MV-4-11 (cell line): Measurements from ENCODE around the gene METTL25.

Experiments
- DNase-seq: peaks from one replicate; lab custom pipeline; 2025; lab: John Stamatoyannopoulos, UW

The METTL25 gene

DNA sequence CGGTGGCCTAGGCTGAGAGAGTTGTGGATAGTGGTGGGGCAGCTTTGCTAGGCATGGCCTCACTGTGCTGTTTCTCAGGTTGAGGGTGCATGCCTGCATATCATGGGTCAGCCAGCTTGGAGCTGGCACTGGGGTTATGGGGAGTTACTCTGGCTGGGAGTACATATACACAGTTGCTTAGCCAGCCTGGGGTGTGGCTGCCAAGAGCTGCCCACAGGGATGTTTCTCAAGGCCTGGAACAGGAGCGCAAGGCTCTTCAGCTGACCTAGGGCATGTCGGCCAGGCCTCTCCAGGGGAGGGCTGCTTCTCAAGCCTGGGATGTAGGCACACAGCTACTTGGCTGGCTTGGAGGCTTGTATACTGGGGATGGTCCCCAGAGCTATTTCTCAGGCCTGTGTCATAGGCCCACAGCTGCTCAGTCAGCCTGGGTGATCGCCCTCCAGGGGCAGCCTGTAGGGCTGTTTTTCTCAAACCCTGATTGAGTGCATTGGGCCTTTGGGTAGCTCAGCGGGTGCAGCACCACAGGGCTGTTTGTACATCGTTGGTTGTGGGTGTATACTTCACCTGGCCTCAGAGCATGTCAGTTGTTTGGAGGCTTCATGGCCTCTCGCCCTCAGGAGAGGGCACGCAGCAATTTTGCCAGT lies 114.9 kb downstream of the METTL25 start:
- no peak for DNase-seq

DNA sequence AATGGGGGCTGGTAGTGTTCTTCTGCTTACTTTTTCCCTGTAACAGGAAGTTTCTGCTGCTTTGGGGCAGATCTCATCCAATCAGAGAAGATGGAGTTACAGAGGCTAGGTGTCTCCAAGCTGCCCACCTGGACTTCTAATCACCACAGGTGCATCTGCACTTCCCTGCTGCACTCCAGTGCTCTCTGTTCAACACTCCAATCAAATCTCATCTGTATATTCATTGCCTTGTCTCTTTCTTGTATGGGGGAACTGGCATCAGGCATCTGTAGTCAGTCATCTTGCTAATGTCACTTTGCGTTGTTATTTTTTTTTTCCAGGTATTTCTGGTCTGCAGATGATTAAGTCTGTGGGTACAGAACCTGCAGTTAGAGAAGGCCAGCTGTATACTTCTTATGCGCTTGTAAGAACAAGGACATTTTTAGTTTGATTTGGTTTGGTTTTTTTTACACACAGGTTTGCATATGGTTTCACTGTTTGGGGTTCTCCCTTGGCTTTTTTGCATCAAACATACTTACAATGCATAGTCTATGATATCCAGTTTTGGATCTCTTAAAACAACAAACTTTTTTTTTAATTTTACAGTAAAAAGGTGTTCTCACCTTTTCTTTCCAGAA lies 116.0 kb downstream of the METTL25 start:
- no peak for DNase-seq

DNA sequence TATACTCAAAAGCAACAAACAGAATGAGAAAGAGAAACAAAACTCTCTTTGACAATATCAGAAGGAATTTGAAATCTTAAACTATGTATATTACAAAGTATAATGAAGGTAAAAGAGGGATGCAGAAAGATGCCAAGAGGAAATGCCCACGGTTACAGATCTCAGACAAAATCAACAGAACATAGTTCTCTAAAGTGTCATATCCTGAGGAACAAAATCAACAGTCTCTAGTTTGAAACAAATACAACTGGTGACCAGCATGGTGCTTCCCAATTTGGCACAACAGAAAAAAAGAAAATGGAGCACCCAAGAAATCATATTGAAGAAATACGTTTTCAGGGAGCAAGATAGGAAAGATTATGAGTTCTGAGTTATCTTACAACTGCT lies 116.5 kb downstream of the METTL25 start:
- no peak for DNase-seq

DNA sequence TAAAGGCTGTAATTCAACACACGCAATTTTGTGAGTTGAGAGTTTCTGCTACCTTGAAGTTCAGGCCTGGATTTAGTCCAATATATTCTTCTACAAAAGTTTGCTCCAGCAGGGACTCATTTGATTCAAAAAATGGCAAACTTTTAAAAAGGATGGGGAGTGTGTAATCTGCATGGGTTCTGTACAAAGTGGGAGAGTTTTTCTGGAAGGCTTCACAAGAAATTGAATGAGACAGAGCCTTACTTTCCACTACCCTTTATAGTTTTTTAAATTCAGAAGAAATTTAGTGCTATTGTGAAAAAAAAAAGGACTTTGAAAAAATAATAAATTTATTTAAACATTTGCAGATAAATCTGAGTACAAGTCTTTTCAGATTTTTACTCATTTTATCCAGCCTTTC lies 116.9 kb downstream of the METTL25 start:
- DNase-seq: no peak

DNA sequence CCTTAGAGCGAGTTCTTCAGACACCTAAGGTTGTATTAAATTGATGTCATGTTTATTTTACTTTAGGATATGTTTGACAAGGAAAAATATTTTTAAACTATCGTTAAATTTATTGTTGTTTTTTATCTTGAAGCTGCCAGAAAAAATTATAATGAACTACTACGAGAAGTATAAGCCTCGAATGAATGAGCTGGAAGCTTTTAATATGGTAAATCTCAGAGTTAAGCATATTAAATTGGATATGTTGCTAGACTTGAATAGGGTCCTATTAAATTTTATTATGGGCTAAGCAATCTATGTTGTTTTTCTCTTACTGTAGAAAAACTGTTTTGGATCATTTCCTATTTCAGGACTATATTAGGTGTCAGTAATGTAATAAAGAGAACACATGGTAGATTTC lies 118.2 kb downstream of the METTL25 start:
- DNase-seq: no peak

DNA sequence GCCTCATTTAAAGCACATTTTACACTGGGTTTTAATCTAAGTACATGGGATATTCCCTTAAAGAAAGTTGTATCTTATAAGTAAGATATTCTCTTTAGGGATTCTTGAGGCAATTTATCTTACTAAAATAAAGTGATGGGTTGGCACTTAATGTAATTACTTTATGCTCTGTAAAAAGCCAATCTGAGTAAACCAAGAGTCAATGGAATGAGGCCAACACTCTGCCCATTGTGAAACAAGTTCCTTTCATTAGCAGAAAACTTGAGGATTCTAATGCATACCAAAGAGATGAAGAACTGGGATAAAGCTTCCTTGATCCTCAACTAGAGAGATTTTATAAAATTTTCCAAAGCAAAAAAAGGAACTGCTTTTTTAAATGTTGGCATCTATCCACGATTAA lies 121.2 kb downstream of the METTL25 start:
- no peak for DNase-seq

DNA sequence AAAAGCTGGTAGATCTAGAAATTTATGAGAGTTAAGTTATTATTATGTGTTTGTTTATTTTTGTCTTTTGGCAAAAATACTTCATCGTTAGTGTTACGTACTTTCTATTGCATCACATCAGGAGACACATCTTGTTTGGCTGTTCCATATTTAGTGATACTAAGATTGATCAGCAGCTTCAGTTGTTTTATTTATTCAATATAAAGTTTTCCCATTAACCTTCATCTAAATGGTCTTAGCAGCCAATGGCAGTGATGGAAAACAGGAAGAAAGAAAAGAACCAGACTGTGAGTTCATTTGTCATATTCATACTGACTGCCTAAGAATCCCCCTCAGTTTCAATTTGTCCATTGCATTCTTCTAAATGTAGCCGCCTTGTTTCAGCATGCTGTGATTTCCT lies 122.3 kb downstream of the METTL25 start:
- no peak for DNase-seq

DNA sequence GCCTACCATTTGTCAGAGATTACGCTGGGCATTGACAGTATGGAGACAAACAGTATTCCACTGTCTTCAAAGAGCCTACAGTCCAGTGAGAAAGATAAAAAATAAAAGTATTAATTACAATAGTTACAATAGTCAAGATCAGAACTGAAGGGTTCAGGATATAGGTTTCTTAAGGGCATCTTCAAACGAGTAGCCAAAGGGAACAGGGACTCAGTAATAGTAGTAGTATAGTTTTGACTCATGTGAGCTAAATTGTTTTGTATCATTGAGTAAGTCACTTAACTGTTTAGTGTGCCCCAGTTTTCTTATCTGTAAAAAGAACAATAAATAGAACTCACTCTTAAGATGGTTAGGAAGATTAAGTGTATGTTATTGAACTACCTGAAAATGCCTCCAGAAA lies 123.6 kb downstream of the METTL25 start:
- no peak for DNase-seq

DNA sequence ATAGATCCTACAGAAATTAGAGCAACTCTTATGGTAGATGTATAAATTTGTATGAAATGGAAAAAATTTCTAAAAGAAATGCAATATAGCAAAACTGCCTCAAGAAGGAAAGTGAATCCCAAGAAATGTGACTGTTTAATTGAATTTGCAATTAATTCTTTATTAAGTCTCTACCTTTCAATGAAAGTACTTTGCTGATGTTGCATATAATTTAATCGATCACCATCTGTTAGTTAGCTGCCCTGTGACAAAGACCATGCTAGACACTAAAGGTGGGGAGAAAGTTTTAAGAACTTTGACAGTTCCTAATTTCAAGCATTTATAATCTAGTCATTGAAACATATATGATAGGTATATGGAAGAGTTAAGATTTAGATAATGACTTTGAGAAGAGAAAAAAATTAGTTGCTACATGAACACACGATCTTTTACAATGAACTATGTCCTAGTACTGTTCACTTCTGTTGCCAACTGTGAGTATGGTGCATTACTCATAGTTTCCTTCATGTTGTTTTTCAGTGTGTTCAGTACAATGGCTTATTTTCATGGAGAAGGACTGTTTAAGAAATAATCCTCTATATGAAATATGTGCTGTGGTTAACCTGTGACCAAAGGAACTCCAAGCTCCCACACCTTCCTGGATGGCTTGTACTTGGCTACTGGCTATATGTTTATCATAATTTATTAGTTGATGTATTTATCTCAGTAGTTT lies 128.4 kb downstream of the METTL25 start:
- no peak for DNase-seq

DNA sequence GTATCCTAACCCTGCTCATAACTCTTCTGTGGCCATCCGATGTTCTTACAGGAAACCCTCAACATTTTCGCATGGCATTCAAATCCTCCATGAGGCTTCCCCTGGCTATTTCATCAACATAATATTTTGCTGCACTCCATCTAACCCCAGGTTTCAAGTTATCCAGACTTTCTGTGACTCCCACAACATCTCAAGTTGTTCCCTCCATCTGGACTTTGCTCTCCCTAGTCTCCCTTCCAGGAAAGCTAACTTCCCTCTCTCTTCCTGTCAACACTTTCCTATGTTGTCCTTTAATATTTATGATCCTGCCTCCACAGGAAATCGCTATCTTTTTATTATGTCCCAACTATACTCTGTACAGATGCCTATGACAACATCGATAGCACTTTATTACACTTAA lies 146.1 kb downstream of the METTL25 start:
- DNase-seq: no peak

DNA sequence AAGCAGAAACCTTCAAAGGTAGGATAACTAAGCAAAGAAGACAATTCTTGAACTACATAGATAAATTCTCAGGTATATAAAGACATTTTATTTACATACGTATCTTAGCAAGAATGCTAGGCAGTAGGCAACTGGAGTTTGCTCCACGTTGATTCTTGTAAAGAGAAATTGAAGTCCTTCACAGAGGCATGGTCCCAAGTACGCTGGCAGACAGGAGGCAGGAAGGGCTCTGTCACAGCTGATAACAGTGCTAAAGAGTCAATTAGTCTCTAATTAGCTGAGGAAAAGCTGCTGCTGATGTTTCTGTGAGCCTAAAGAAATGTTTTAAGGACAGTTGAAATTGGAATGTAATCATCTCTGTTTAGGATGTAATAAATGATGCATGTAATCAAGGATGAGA lies 146.8 kb downstream of the METTL25 start:
- no peak for DNase-seq

DNA sequence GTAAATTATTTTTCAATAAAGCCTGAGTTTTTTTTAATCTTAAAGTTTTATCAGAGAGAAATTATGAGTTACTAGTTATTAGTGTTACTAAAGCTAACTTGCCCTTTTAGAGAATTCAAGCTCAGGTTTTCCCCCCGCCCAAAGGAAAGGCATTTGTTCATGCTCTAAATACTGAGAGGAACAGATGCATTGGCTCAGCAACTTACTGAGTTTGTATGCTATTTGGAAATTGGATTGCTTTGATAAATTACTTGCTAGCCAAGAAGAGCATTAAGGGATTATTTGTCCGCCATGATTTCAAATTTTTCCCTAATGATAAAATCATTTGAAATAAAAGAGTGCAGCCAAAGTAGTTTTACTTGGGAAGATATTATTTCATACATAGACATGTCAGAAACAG lies 149.4 kb downstream of the METTL25 start:
- no peak for DNase-seq

DNA sequence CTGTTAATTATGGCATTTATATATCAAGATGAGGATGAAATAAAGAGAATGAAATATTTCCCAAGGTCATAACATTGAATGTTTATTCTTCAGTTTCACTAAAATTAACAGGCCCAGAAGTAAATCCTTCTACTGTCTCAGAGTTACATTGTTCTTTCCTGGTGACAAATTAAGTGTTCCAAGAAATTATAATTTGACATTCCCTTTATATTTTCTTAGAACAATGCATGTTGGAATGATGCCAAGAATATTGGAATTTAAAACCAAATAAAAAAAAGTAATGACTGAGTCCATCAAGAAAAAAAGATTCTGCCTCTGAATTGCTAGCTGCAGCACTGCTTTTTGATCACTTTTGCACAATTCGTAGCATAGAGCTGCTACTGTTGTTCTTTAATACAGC lies 152.1 kb downstream of the METTL25 start:
- DNase-seq: no peak

DNA sequence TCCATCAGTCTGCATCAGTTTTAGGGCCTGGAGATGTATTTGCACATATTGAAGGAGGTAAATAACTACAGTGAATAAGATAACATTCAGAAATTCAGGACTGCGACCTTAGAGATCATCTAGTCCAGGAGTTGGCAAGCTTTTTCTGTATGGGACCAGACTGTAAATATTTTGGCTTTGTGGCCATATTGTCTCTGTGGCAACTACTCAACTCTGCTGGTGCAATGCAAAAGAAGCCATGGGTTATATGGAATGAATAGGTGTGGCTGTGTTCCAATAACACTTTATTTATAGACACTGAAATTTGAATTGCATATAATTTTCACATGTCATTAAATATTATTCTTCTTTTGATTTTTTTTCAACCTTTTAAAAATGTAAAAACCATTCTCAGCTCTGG lies 156.6 kb downstream of the METTL25 start:
- no peak for DNase-seq

DNA sequence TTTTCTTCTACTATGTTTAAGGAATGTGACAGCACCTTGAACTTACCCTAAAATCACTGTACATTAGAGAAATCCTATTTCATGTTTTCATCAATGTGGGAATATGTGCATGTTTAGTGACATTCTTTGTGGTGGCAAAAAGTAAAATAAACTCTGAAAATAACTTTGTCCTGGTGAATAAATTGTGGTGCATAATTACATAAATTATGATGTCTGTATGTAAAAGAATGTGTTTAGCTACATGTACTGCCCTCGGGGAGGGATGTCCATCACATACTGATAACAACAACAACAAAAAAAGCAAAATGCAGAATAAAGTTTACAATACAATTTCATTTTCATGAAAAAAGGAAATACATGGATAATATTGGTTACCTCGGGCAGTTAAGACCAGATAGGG lies 157.3 kb downstream of the METTL25 start:
- no peak for DNase-seq

DNA sequence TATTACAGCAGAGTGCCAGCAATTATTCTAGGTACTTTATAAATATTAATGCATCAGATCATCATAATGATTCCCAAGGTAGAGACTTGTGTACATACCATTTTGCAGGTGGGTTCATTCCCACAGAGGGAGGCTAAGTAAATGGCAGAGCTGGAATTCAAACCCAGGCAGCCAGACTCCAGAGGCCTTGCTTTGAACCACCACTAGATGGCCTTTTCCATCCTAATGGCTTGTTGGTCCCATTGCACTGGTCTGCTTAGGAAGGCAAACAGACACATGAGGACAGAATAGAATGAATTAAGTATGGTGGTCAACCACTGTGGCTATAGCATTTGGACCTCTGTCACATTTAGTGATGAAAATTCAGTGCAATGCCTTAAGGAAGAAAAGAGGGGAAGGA lies 158.7 kb downstream of the METTL25 start:
- no peak for DNase-seq

DNA sequence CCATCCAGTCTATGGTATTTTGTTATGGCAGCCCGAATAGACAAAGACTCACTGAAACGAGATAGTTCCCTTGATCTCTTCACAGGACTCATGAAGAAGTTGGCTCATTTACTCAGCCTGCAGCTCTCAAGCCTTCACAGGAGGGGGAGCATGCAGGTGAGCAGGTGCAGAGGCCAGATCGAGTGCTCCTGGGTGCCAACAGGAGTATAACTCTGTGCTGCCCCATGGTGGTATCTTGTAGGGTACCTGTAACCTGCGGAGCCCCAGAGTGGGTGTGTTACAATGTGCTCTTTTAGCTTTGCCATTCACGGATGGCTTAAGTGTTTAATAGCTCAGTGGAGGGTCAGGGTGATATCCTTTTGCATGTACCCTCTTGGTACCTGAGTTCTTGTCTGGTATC lies 159.5 kb downstream of the METTL25 start:
- no peak for DNase-seq

DNA sequence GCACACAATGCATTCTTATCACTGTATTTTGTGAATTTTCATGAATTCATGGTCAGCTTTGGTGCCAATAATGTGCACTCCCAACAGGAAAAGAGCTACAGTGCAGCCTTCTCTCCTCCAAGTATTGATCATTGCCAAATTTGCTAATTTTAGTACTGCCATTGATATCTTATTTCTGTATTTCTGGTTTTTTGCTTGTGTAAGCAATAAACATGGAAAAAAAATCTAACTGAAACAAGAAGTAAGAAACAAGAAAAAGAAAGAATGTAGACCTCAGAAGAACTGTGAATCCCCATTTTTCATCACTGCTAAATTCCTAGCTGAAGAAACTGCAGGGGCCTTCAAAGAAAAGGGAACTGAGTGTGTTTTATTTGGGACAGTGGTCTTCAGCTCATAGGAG lies 161.2 kb downstream of the METTL25 start:
- DNase-seq: no peak

DNA sequence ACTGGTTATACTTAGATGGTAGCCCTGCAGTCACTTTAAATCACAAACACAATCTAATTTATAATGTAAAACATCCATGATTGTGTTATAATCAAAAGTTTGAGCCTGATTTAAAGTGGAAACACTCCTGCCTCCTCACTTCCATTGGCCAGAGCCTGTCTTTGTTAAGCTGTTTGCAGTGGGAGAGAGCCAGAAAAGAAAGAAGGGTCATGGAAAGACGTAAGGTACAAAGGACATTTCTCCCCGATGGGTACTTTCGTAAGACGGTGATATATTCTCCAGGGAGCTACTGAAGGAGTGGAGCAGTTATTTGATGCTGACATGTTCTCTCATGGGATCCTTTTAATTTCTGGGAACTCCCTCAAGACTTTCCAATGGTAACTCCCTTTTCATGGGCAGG lies 164.0 kb downstream of the METTL25 start:
- no peak for DNase-seq

DNA sequence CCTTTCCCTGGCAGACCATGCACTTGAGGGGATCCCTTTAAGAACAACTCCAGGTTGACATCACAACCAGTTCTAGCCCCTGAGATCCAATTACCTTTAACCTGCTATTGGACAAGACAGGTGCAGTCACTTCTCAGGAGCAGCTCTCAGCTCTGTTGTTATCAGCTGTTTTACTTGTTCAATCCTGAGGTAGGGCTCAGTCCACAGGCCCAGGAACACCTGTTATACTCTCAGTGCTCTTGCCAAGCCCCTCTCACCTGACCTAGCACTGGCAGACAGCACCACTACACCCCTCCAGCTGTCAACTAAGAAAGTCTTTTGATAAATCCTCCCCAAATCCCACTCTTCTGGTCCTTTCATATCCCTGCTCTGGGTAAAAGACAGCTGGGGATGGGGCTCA lies 164.4 kb downstream of the METTL25 start:
- no peak for DNase-seq

DNA sequence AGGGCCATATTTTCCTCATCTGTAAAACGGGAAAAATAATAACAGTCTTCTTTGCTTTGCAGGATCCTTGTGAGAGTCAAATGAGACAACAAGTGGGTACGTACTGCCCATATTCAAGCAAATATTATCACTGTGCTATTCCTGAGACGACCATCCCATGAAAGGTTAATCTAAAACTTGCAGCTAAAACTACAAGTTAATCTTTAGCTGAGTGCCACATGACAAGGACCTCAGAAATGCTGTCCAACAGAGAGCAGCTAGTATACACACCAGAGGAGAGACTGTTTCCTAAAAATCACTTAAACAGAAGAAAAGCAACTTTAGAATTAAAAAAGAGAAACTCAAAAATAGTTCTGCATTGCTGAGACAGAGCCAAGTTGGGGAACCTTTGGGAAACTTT lies 165.7 kb downstream of the METTL25 start:
- no peak for DNase-seq

DNA sequence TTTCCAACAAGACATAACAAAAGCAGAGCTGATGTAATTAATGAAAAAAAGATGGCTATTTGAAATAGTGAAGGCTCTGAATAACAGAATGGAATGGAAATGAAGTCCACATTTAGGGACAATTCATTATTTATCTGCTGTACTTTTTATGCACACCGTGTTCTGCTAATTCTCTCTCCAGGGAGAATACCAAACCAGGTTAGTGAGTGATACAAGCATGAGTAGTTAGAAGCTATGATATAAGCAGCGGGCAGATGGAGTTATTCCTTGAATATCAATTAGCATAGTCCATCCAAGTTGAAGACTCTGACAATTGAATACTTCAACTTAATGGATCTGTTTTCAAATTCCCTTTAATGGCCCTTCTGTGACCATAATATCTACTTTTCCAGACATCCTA lies 166.3 kb downstream of the METTL25 start:
- DNase-seq: no peak

DNA sequence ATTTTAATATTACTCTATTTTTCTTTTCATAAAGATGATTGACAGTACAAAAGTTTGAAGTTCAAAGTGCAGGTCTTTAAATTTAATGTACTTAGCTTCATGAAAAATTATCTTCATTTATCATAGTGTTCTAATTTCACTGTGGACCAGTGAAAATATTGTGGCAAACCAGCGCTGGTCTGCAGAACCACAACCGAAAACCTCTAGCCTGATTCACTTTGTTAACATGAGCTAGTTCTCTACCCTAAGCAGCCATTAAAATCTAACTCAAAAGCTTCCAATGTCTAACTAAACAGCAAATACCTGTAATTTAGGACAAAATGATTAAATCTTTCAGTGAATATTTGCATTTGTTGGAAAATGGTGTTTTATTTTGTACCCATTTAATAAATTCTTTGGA lies 167.3 kb downstream of the METTL25 start:
- no peak for DNase-seq
